ENCODE measurements around the gene NRCAM. TPM values are rescaled to one million over a fixed set of nuclear protein-coding genes. Genes with fewer than 3 reads are reported as not detected.

Gene NRCAM
- total RNA-seq, 2 experiments from 2014 or later, result 3.2 to 3.8 TPM

- POLR2A ChIA-PET, result no interaction called here
- Mint-ChIP-seq H3K27ac (no peak overlapping the region), H3K9me3 (no peaks in the 10 kb centered on the region), H3K36me3 (ENCODE audit: low read depth) (no peaks in the 10 kb centered on the region), H3K4me1 (ENCODE audit: low read depth) (peaks cover 4% of the 10 kb centered on the region), H3K27me3 (no peaks in the 10 kb centered on the region), H3K4me3 (no peak overlapping the region)
- DNase-seq, result no peak
- CTCF ChIA-PET, result interaction anchor here (1.1 kb wide), 1 partner anchor 19 kb away, joined by 3 read pairs; no protein-coding TSS in a partner anchor
- TF ChIP-seq, protein P1, sequence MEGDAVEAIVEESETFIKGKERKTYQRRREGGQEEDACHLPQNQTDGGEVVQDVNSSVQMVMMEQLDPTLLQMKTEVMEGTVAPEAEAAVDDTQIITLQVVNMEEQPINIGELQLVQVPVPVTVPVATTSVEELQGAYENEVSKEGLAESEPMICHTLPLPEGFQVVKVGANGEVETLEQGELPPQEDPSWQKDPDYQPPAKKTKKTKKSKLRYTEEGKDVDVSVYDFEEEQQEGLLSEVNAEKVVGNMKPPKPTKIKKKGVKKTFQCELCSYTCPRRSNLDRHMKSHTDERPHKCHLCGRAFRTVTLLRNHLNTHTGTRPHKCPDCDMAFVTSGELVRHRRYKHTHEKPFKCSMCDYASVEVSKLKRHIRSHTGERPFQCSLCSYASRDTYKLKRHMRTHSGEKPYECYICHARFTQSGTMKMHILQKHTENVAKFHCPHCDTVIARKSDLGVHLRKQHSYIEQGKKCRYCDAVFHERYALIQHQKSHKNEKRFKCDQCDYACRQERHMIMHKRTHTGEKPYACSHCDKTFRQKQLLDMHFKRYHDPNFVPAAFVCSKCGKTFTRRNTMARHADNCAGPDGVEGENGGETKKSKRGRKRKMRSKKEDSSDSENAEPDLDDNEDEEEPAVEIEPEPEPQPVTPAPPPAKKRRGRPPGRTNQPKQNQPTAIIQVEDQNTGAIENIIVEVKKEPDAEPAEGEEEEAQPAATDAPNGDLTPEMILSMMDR (IDR thresholded peaks at IDR 0.05), result no peak
- ATAC-seq, result no peak
- intact Hi-C loops (cut with micrococcal nuclease), result no loop called here
Measured at GRCh38 chr7:108316708-108317107, 139.5 kb downstream of the NRCAM start.

DNA sequence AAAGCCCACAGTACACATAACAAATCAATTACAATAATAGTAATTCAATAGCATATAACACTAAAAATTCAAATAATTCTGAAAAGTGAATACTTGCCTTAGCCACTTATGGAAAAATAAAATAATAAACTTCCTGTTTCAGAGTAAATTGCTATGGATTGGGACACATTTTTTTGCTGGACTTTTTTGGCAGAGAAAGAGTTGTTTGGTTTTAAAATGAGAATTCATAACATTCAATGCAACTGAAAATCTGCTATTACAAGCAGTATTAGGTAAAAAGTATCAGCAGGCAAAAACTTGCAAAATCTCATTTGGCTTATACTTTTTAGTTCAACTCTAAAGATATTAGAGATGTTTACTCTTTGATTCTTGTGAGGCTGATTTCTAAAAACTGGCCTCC is 141.7 kb downstream of the NRCAM start:
- TF ChIP-seq, protein P1 (IDR thresholded peaks at IDR 0.05), result no peak
- intact Hi-C loops (cut with micrococcal nuclease), result no loop called here
- Mint-ChIP-seq H3K9me3 (no peaks in the 10 kb centered on the region), H3K27me3 (no peaks in the 10 kb centered on the region), H3K36me3 (ENCODE audit: low read depth) (no peaks in the 10 kb centered on the region), H3K4me1 (ENCODE audit: low read depth) (peaks cover 23% of the 10 kb centered on the region), H3K27ac (no peak overlapping the region), H3K4me3 (no peak overlapping the region)
- no peak for DNase-seq
- no peak for ATAC-seq
- CTCF ChIA-PET, result no interaction called here
- POLR2A ChIA-PET, result no interaction called here

DNA sequence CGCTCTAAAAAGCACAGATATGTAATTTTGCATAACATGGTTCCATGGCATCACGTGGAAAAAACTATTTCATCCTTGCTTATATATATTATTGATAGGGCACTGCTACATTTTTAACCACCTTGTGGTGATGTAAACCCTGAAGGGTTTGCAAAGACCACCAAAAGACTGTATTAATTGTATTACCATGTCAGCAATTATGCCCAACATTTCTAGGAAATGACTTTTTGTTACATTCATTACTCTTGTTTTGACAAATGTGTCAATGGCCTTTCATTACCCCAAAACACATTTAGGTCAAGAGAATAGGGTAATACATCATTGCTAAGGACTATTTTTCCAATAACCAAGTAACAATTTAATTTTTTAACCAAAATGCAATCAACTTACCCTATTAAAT is 142.2 kb downstream of the NRCAM start:
- no peaks in the 10 kb centered on the region for H3K36me3 Mint-ChIP-seq (ENCODE audit: low read depth)
- no peak overlapping the region for H3K27ac Mint-ChIP-seq
- H3K27me3 Mint-ChIP-seq, result no peaks in the 10 kb centered on the region
- peaks cover 26% of the 10 kb centered on the region for H3K4me1 Mint-ChIP-seq (ENCODE audit: low read depth)
- no peaks in the 10 kb centered on the region for H3K9me3 Mint-ChIP-seq
- intact Hi-C loops (cut with micrococcal nuclease), result no loop called here
- ATAC-seq (no peak), DNase-seq (no peak)
- ChIA-PET CTCF (no interaction called here), POLR2A (no interaction called here)
- no peak overlapping the region for H3K4me3 Mint-ChIP-seq
- TF ChIP-seq, protein P1 (IDR thresholded peaks at IDR 0.05), result no peak

DNA sequence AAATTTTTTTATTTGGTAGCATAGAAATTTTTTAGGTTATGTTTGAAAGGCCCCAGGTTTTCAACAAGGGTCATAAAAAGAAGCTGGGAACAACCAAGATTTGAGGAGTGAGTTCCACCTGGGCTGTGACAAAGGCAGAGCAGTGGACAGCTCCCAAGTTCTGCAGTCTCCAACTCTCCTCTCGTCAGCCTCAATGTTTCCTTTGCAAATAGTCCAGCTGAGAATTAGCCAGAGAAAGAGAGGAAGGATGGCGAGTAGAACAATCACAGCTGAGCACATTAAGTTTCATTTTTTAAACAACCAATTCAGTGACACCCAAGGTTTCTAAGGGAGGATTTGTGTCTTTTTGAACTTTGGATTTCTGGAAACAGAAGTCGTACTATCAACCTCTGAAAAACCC is 143.2 kb downstream of the NRCAM start:
- TF ChIP-seq, protein P1 (IDR thresholded peaks at IDR 0.05), result no peak
- ChIA-PET CTCF (no interaction called here), POLR2A (no interaction called here)
- no peak overlapping the region for H3K27ac Mint-ChIP-seq
- peaks cover 36% of the 10 kb centered on the region for H3K4me1 Mint-ChIP-seq (ENCODE audit: low read depth)
- H3K36me3 Mint-ChIP-seq (ENCODE audit: low read depth), result no peaks in the 10 kb centered on the region
- intact Hi-C loops (cut with micrococcal nuclease), result no loop called here
- H3K4me3 Mint-ChIP-seq, result no peak overlapping the region
- H3K9me3 Mint-ChIP-seq, result no peaks in the 10 kb centered on the region
- no peak for ATAC-seq
- DNase-seq, result no peak
- no peaks in the 10 kb centered on the region for H3K27me3 Mint-ChIP-seq

DNA sequence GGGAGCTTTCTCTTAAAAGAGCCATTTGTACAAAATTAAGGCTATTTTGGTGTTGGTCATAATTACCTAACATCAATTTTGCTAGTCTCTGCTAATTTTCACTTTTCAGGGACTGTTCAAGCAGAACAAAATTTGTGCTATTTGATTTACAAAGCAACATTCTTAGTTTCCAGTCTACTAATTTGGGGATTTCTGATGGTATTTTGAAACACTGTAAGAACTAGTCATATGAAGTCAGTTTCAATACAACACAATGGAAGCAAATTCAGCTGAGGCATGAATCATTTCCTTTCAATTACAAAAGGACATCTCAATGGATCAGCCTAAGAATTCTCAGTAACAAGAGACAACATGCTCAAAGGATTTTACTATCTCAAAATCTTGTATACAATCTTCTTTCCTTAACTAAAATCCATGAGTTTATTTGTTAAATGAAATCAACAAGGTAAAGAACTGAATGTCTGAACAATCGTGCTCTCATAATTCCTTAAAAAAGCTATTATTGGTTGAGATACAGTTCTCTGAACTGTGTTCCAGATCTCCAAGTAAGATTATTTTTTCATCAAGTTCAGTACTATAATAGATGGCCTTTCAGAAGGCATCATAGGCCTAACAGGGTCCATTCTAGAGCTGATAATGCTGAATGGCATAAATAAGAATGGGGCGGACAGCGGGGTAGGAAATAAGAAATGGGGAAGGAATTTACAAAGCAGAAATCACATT is 144.6 kb downstream of the NRCAM start:
- TF ChIP-seq, protein P1 (IDR thresholded peaks at IDR 0.05), result no peak
- H3K4me1 Mint-ChIP-seq (ENCODE audit: low read depth), result peaks cover 37% of the 10 kb centered on the region
- peak overlapping the region; percentile 63 for H3K27ac Mint-ChIP-seq
- intact Hi-C loops (cut with micrococcal nuclease), result no loop called here
- DNase-seq (no peak), ATAC-seq (peak; percentile 83)
- no peak overlapping the region for H3K4me3 Mint-ChIP-seq
- ChIA-PET CTCF (no interaction called here), POLR2A (interaction anchor here (0.8 to 1.4 kb wide), 2 partner anchors 13 to 97 kb away, joined by 3 read pairs; no protein-coding TSS in a partner anchor)
- H3K27me3 Mint-ChIP-seq, result no peaks in the 10 kb centered on the region
- H3K36me3 Mint-ChIP-seq (ENCODE audit: low read depth), result no peaks in the 10 kb centered on the region
- H3K9me3 Mint-ChIP-seq, result no peaks in the 10 kb centered on the region
